ENCODE data around the gene BLM. TPM values are rescaled to one million over a fixed set of nuclear protein-coding genes. Genes with fewer than 3 reads are reported as not detected.

The BLM gene
- total RNA-seq, 1 experiment from 2014 or later = 24.6 TPM

DNA sequence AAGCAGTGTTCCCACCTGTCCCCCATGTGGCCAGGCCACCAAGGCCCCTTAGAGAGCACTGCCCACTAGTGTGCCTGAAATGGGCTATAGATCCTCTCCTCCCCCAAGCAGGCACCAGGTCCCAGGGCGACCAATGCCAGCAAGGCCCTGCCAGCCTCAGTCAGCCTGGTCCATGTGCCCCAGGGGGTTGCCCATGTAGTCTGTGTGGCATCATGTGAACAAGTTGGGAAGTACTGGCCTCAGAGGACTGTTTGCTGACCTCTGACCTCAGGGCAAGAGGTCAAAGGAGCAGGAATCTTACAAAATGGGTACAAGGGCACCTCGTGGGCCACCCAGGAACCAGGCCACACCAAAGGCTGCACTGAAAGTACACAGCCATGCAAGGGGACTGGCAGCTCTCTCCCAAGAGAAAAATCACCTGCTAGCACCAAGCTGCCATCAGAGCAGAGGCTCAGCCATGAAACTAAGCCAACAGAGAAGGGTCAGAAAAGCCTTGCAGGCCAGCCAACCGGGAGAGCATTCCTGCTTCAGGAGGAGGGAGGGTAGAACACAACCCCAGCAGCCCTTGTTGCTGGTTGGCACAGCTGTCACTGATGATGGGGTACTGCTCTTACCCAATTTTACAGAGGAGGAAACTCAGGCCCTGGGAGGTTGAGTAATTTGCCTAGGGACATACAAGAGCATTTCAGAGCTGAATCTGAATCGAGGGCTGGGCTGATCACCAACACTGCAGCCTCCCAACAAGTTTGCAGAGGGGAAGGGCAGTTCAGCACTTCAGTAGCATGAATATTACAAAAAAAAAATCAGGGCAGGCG, 146.0 kb downstream of the BLM start:
- no peaks in the 10 kb centered on the region for H3K9me3 ChIP-seq (ENCODE audit: control insufficient read depth in 1 of 2, insufficient read depth in 1 of 2, low read depth in 1 of 2, low read length in 2 of 2)
- H3K4me3 ChIP-seq (replicated peaks in 1 of 2; ENCODE audit: low read depth in 1 of 2, low read length in 2 of 2) = no peak overlapping the region
- H3K9ac ChIP-seq (ENCODE audit: low read length) = no peak overlapping the region
- no peak overlapping the region for H3K4me2 ChIP-seq (ENCODE audit: low read length)
- H3K27ac ChIP-seq (ENCODE audit: low read depth, low read length) = no peak overlapping the region
- RAD21 ChIA-PET (ENCODE audit: low non-redundant PET in 1 of 2, low total read pairs in 2 of 2, uncharacterized antibody in 2 of 2, unreplicated experiment in 2 of 2) = no interaction called here
- H3K27me3 ChIP-seq (ENCODE audit: insufficient read depth, low read length) = no peaks in the 10 kb centered on the region
- H3K9me2 ChIP-seq (ENCODE audit: insufficient read depth) = no peaks in the 10 kb centered on the region
- POLR2A ChIA-PET = no interaction called here
- DNase-seq (ENCODE audit: low read depth, low spot score) = no peak
- BruUV-seq (replicated peaks) = no TSS peak
- H4K20me1 ChIP-seq (ENCODE audit: insufficient read depth) = no peaks in the 10 kb centered on the region
- no peaks in the 10 kb centered on the region for H3K79me2 ChIP-seq (ENCODE audit: insufficient read depth, low read length)
- CTCF ChIA-PET = no interaction called here
- no peak overlapping the region for H2AFZ ChIP-seq (ENCODE audit: low read depth, low read length, poor library complexity, severe bottlenecking)
- TF ChIP-seq SRF (IDR thresholded peaks at IDR 0.05; ENCODE audit: low read depth) (no peak), YY1 (IDR thresholded peaks at IDR 0.05; ENCODE audit: extremely low read depth, insufficient replicate concordance, low read depth, low read length) (no peak), EGR1 (IDR thresholded peaks at IDR 0.05; ENCODE audit: low read depth) (no peak), RAD21 (IDR thresholded peaks at IDR 0.05; ENCODE audit: low read depth) (no peak), CBX3 (IDR thresholded peaks at IDR 0.05; ENCODE audit: low read depth) (no peak), EZH2 (IDR thresholded peaks at IDR 0.05) (no peak), POLR2AphosphoS5 (IDR thresholded peaks at IDR 0.05; ENCODE audit: low read depth, low read length) (no peak), ZNF274 (IDR thresholded peaks at IDR 0.05; ENCODE audit: low read depth, low read length) (no peak)
- TF ChIP-seq, protein P1, sequence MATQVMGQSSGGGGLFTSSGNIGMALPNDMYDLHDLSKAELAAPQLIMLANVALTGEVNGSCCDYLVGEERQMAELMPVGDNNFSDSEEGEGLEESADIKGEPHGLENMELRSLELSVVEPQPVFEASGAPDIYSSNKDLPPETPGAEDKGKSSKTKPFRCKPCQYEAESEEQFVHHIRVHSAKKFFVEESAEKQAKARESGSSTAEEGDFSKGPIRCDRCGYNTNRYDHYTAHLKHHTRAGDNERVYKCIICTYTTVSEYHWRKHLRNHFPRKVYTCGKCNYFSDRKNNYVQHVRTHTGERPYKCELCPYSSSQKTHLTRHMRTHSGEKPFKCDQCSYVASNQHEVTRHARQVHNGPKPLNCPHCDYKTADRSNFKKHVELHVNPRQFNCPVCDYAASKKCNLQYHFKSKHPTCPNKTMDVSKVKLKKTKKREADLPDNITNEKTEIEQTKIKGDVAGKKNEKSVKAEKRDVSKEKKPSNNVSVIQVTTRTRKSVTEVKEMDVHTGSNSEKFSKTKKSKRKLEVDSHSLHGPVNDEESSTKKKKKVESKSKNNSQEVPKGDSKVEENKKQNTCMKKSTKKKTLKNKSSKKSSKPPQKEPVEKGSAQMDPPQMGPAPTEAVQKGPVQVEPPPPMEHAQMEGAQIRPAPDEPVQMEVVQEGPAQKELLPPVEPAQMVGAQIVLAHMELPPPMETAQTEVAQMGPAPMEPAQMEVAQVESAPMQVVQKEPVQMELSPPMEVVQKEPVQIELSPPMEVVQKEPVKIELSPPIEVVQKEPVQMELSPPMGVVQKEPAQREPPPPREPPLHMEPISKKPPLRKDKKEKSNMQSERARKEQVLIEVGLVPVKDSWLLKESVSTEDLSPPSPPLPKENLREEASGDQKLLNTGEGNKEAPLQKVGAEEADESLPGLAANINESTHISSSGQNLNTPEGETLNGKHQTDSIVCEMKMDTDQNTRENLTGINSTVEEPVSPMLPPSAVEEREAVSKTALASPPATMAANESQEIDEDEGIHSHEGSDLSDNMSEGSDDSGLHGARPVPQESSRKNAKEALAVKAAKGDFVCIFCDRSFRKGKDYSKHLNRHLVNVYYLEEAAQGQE (IDR thresholded peaks at IDR 0.05; ENCODE audit: low read depth) = no peak
- H3K36me3 ChIP-seq (ENCODE audit: control insufficient read depth in 1 of 2, insufficient read depth in 2 of 2, low read length in 2 of 2) = no peaks in the 10 kb centered on the region
- peaks cover 26 to 55% of the 10 kb centered on the region in 2 experiments for H3K4me1 ChIP-seq (ENCODE audit: control insufficient read depth in 1 of 2, insufficient read depth in 2 of 2, low read length in 2 of 2)
- no peak for ATAC-seq
- intact Hi-C loops (cut with micrococcal nuclease) = loop anchor here (5.0 kb wide), 1 partner anchor 146 kb away; the partner anchor contains the start of gene BLM

All from HCT116 (cell line).